Measurements from ENCODE around the gene IMMP1L. TPM values are rescaled to one million over a fixed set of nuclear protein-coding genes. Genes with fewer than 3 reads are reported as not detected.

Gene IMMP1L
- total and polyA plus RNA-seq, 2 of the 8 experiments (the other 6 are each of a cell fraction or from before 2014, with no cell fraction given) = 27.4 to 47.7 TPM

DNA sequence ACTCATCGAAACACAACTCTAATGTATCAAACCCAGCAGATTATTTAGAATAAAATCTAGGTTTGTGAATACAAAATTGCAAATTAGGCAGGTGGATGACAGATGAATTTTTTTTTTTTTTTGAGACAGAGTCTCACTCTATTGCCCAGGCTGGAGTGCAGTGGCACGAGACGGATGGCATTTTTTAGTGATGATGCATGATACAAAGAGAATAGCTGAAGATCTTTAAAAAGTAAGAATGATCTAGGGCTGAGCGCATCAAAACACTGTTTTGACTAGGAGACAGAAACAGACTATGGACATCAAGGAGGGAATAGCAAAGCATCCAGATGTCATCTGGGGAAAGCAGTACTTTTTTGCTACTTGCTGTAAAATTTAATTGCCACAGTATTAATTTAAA is 63.8 kb downstream of the IMMP1L start:
- H3K56ac ChIP-seq (replicated peaks; ENCODE audit: insufficient read length, low read depth, low read length) = no peak overlapping the region
- DNase-seq (ENCODE audit: low read depth in 1 of 2, low spot score in 2 of 2) = no peak
- FAIRE-seq = no peak
- no peak overlapping the region for H3K4me3 ChIP-seq (ENCODE audit: extremely low read depth in 1 of 4, insufficient read depth in 2 of 4, low read depth in 3 of 4, low read length in 4 of 4)
- no peak overlapping the region for H2BK12ac ChIP-seq (ENCODE audit: low read depth, low read length)
- no peak overlapping the region for H4K91ac ChIP-seq (replicated peaks; ENCODE audit: insufficient read length, low read length)
- H3K4ac ChIP-seq (replicated peaks; ENCODE audit: insufficient read length, low read depth, low read length) = no peak overlapping the region
- H2AFZ ChIP-seq (ENCODE audit: low read length) = no peak overlapping the region
- no peak overlapping the region for H3K14ac ChIP-seq (ENCODE audit: insufficient read length)
- no peaks in the 10 kb centered on the region for H4K20me1 ChIP-seq (replicated peaks in 1 of 2; ENCODE audit: control insufficient read depth in 1 of 2, insufficient read depth in 2 of 2, low read length in 2 of 2)
- H3K27ac ChIP-seq (ENCODE audit: low read depth, low read length) = no peak overlapping the region
- WGBS, 2 experiments (ENCODE audit: extremely low coverage in 1 of 2, insufficient coverage in 1 of 2, insufficient read length in 1 of 2, insufficient replicate concordance in 2 of 2, low coverage in 1 of 2, low lambda C conversion rate in 2 of 2, missing lambda C conversion rate in 1 of 2) = 88% methylated on average over 4 of the region's 4 CpGs; no CpG with 5 or more reads in 1 of the 2 experiments
- H4K5ac ChIP-seq (ENCODE audit: insufficient read length, low read depth, low read length) = no peak overlapping the region
- no peak overlapping the region for H3K23ac ChIP-seq (ENCODE audit: insufficient read length)
- no peaks in the 10 kb centered on the region for H3K23me2 ChIP-seq (ENCODE audit: low read depth, low read length)
- peaks cover 0 to 1% (median 0%) of the 10 kb centered on the region in 4 experiments; a peak in 1 of 7 replicates for H3K27me3 ChIP-seq (replicated peaks in 1 of 4; ENCODE audit: control insufficient read depth in 3 of 4, extremely low read depth in 1 of 4, insufficient read depth in 3 of 4, low read length in 3 of 4)
- no peak overlapping the region for H2BK20ac ChIP-seq (ENCODE audit: low read length)
- H3K9me3 ChIP-seq (ENCODE audit: insufficient read depth in 2 of 2, low read depth in 1 of 2, low read length in 1 of 2) = no peaks in the 10 kb centered on the region
- no peaks in the 10 kb centered on the region for H3K79me1 ChIP-seq (ENCODE audit: low read depth, low read length)
- no peak overlapping the region for H4K8ac ChIP-seq (ENCODE audit: extremely low read depth, insufficient read depth, low read length)
- H3K18ac ChIP-seq (ENCODE audit: extremely low read depth, low read length) = no peak overlapping the region
- H3K4me1 ChIP-seq (replicated peaks in 1 of 4; ENCODE audit: control insufficient read depth in 3 of 4, insufficient read depth in 4 of 4, low read length in 3 of 4) = no peaks in the 10 kb centered on the region; a peak in 1 of 7 replicates
- no peak overlapping the region for H2AK5ac ChIP-seq (ENCODE audit: low read depth, low read length)
- CTCF ChIA-PET (ENCODE audit: partially characterized antibody) = no interaction called here
- H2BK120ac ChIP-seq (replicated peaks; ENCODE audit: low read depth, low read length) = no peak overlapping the region
- H3K36me3 ChIP-seq (ENCODE audit: control insufficient read depth in 2 of 4, insufficient read depth in 4 of 4, low read length in 3 of 4) = peaks cover 0 to 3% (median 0%) of the 10 kb centered on the region in 4 experiments; a peak in 2 of 8 replicates
- POLR2A ChIA-PET (ENCODE audit: partially characterized antibody) = no interaction called here
- no peak overlapping the region for H3K9ac ChIP-seq (replicated peaks in 1 of 4; ENCODE audit: extremely low read depth in 1 of 4, low read depth in 3 of 4, low read length in 3 of 4)
- H2BK5ac ChIP-seq (ENCODE audit: low read depth, low read length) = no peak overlapping the region
- H2BK15ac ChIP-seq (ENCODE audit: low read length) = no peak overlapping the region
- no peak overlapping the region for H3K4me2 ChIP-seq (ENCODE audit: insufficient read depth in 1 of 2, low read depth in 2 of 2, low read length in 2 of 2)
- no peaks in the 10 kb centered on the region for H3K79me2 ChIP-seq (ENCODE audit: control insufficient read depth in 1 of 2, insufficient read depth in 2 of 2, low read length in 2 of 2)
- no peak for TF ChIP-seq NRF1 (IDR thresholded peaks at IDR 0.05; ENCODE audit: low read depth, low read length)
- no peak for TF ChIP-seq SIX5 (IDR thresholded peaks at IDR 0.05; ENCODE audit: low read depth, low read length)
- no peak for TF ChIP-seq BRCA1 (IDR thresholded peaks at IDR 0.05; ENCODE audit: low read depth, low read length)
- TF ChIP-seq RNF2 (IDR thresholded peaks at IDR 0.05; ENCODE audit: borderline replicate concordance, low read depth, low read length, missing control alignments, poor library complexity, severe bottlenecking) = no peak
- no peak for TF ChIP-seq RFX5 (IDR thresholded peaks at IDR 0.05; ENCODE audit: borderline replicate concordance, low read depth, low read length)
- TF ChIP-seq RBBP5 (IDR thresholded peaks at IDR 0.05; ENCODE audit: borderline replicate concordance, low read depth, low read length) = no peak
- no peak for TF ChIP-seq HDAC6 (IDR thresholded peaks at IDR 0.05; ENCODE audit: low read depth, low read length)
- TF ChIP-seq JUN (IDR thresholded peaks at IDR 0.05; ENCODE audit: low read depth, low read length) = no peak
- TF ChIP-seq KDM4A (IDR thresholded peaks at IDR 0.05; ENCODE audit: low read depth, low read length, severe bottlenecking) = no peak
- TF ChIP-seq NANOG (IDR thresholded peaks at IDR 0.05; ENCODE audit: insufficient read depth, low read depth, low read length, poor library complexity, severe bottlenecking) = no peak
- TF ChIP-seq CBX8 (IDR thresholded peaks at IDR 0.05; ENCODE audit: borderline replicate concordance, low read depth, low read length) = no peak
- no peak for TF ChIP-seq E2F6 (IDR thresholded peaks at IDR 0.05)
- no peak for TF ChIP-seq PHF8 (conservative IDR thresholded peaks at IDR 0.05; ENCODE audit: low read depth, low read length)

Measured in H1 (cell line).